Heart left ventricle (tissue), 16 donors: ENCODE data around the gene CFAP46. TPM values are rescaled to one million over a fixed set of nuclear protein-coding genes. Genes with fewer than 3 reads are reported as not detected.
A peak's percentile ranks its signal among the peaks of the same experiment; 100 is the strongest.

ENCODE experiments used
- ATAC-seq, 4 donors: fragments of 200-7000 bp; cut with Tn5 transposase; one replicate each; pipeline ENCODE4 v1.9.1; 2020 to 2022; ENCODE audit warnings: moderate library complexity in 4 of 4, mild to moderate bottlenecking in 3 of 4, moderate number of reproducible peaks in 1 of 4
- DNase-seq, 5 donors: peaks; one replicate each; pipeline ENCODE4 v3.0.0-alpha.2; 2020
- H3K27ac ChIP-seq, 12 donors: fragments of 200-600 bp; sonication (generic) in 4 of 12; one replicate each; pipeline versions ENCODE4 v1.5.0 to v1.8.0; 2016 to 2022; ENCODE audit warnings: mild to moderate bottlenecking in 2 of 12
- H3K27me3 ChIP-seq, 9 donors: fragments of 200-600 bp; sonication (generic) in 2 of 9; one replicate each; pipeline versions ENCODE4 v1.5.1 to v1.8.0; 2016 to 2022; ENCODE audit warnings: mild to moderate bottlenecking in 3 of 9
- H3K36me3 ChIP-seq, 9 donors: fragments of 200-600 bp; sonication (generic) in 2 of 9; one replicate each; pipeline versions ENCODE4 v1.5.0 to v1.8.0; 2018 to 2022; ENCODE audit warnings: mild to moderate bottlenecking in 2 of 9
- H3K4me1 ChIP-seq, 12 donors: fragments of 200-600 bp; sonication (generic) in 4 of 12; one replicate each; pipeline versions ENCODE4 v1.5.0 to v1.8.0; 2016 to 2022; ENCODE audit warnings: mild to moderate bottlenecking in 3 of 12
- H3K4me3 ChIP-seq, 12 donors: fragments of 200-600 bp; sonication (generic) in 4 of 12; one replicate each; pipeline versions ENCODE4 v1.5.0 to v1.8.0; 2017 to 2022; ENCODE audit warnings: mild to moderate bottlenecking in 9 of 12, moderate library complexity in 4 of 12
- H3K9me3 ChIP-seq, 12 donors: fragments of 200-600 bp; sonication (generic) in 4 of 12; one replicate each; pipeline versions ENCODE4 v1.5.0 to v1.8.0; 2016 to 2022; ENCODE audit warnings: mild to moderate bottlenecking in 1 of 12
- CTCF ChIP-seq, 12 donors: fragments of 200-600 bp; sonication (generic) in 4 of 12; IDR thresholded peaks; one replicate each; pipeline versions ENCODE4 v1.5.0 to v1.8.0; 2018 to 2022; ENCODE audit warnings: antibody characterized with exemption in 12 of 12, mild to moderate bottlenecking in 5 of 12
- POLR2A ChIP-seq, 2 donors: fragments of 450-650 bp; IDR thresholded peaks; one replicate each; pipeline ENCODE4 v1.6.1; 2017; ENCODE audit warnings: antibody characterized with exemption in 2 of 2, mild to moderate bottlenecking in 2 of 2, moderate library complexity in 2 of 2
- WGBS, 4 donors: extraction: QIAGEN DNeasy Blood & Tissue Kit in 2 of 4; methylation state at CpG; one replicate each; pipeline versions ENCODE4 v1.1.5 to v1.1.7; 2013 to 2018; 5-methylcytosine and 5-hydroxymethylcytosine counted together
- intact Hi-C, 10 donors: fragments of 100-400 bp; cut with DNase I; formaldehyde crosslinking; loops; one replicate each; pipeline versions ENCODE4 v1.11.1 to v1.14.2; 2022
- polyA plus RNA-seq, 2 donors: library from polyadenylated mRNA; stranded (reverse); fragments of 200-250 nt; gene quantifications; one replicate each; pipeline ENCODE4 v1.2.3, GENCODE V29; 2013
- total RNA-seq, 9 donors: library from RNA; depleted of rRNA in 2 of 9; stranded (reverse); fragments of >200 nt in 2 of 9; fragmentation: NEBNext Ultra II Directional in 3 of 9; extraction: Animal tissue kit (Norgen Biotek cat#: 25700) in 3 of 9; gene quantifications; one replicate each; pipeline versions ENCODE4 v1.1.0 to v1.2.4, GENCODE V29; 2016 to 2023
- donor health status: ischemic (EF 13 %, LVEDD 7.1; RV severe dilation, severe dysfunction).
- donor health status: healthy with polysubstance abuse.
- donor health status: DM: no; HTN: yes; CAD: no.
- donor health status: DM: no; HTN: no; CAD: no.
- donor health status: ischemic (EF 25% LVEDD 6.9; RV normal size, moderate dysfunction).
- donor health status: ischemic (EF 25% LVEDD 5.7; RV mildly dilated, moderate dysfunction).
- donor health status: healthy.
- donor health status: DM: yes; HTN: yes; CAD: no.
- donor health status: ischemic (EF 35%, LVEDD 5.7; RV mildly dilated, moderate dysfunction).
- donor health status: nonischemic (EF 11% LVEDD 7.7; RV severe dilation, severe dysfunction).
- donor health status: DM: yes; HTN: yes; CAD: no.
- donor health status: PGD.
- donor health status: ischemic (EF 29% LVEDD 5.4; RV normal size, mild dysfunction).
- donor health status: nonischemic (EF 23%, LVEDD 6.1; RV moderate dilation, normal function).

Gene CFAP46
- total and polyA plus RNA-seq, 11 donors = 0.61 to 1.8 (median 0.95) TPM

- WGBS, 4 donors = 77 to 88% (median 84%) methylated on average over 23 to 35 of the region's 35 CpGs
- peak in 3 of 5 donors; percentile 9 to 49 (median 23) for DNase-seq
Measured at GRCh38 chr10:132880128-132880981, 62.0 kb downstream of the CFAP46 start.

GRCh38 chr10:132879408-132880127 lies 62.8 kb downstream of the CFAP46 start:
- no peak for TF ChIP-seq POLR2A (IDR thresholded peaks at IDR 0.05)
- TF ChIP-seq CTCF (IDR thresholded peaks at IDR 0.05) = no peak
- WGBS, 4 donors = 46 to 51% (median 47%) methylated on average over 13 to 38 of the region's 38 CpGs
- no peaks in the 10 kb centered on the region for H3K4me1 ChIP-seq
- DNase-seq = peak in 3 of 5 donors; percentile 16 to 56 (median 25)
- H3K27ac ChIP-seq = no peak overlapping the region
- H3K9me3 ChIP-seq = peaks cover 0 to 7% (median 0%) of the 10 kb centered on the region in 12 donors
- H3K27me3 ChIP-seq = peaks cover 0 to 42% (median 3%) of the 10 kb centered on the region in 9 donors
- peak in 3 of 4 donors; percentile 19 to 57 (median 51) for ATAC-seq
- no peak overlapping the region for H3K4me3 ChIP-seq
- H3K36me3 ChIP-seq = no peaks in the 10 kb centered on the region
- intact Hi-C loops = no loop called here

More at GRCh38 chr10:132880128-132880981, 62.0 kb downstream of the CFAP46 start:
- peaks cover 0 to 42% (median 3%) of the 10 kb centered on the region in 9 donors for H3K27me3 ChIP-seq
- no peak overlapping the region for H3K4me3 ChIP-seq
- H3K9me3 ChIP-seq = peaks cover 0 to 3% (median 0%) of the 10 kb centered on the region in 12 donors
- ATAC-seq = no peak
- TF ChIP-seq POLR2A (IDR thresholded peaks at IDR 0.05) (no peak), CTCF (IDR thresholded peaks at IDR 0.05) (no peak)
- intact Hi-C loops = no loop called here
- no peaks in the 10 kb centered on the region for H3K36me3 ChIP-seq
- H3K27ac ChIP-seq = no peak overlapping the region
- no peaks in the 10 kb centered on the region for H3K4me1 ChIP-seq

GRCh38 chr10:132878730-132879407 lies 63.5 kb downstream of the CFAP46 start:
- peaks cover 0 to 44% (median 3%) of the 10 kb centered on the region in 9 donors for H3K27me3 ChIP-seq
- WGBS, 4 donors = 66 to 76% (median 69%) methylated on average over 22 to 25 of the region's 25 CpGs
- no peak overlapping the region for H3K27ac ChIP-seq
- H3K36me3 ChIP-seq = no peaks in the 10 kb centered on the region
- intact Hi-C loops = no loop called here
- H3K4me1 ChIP-seq = no peaks in the 10 kb centered on the region
- DNase-seq (peak in 3 of 5 donors; percentile 3 to 65 (median 21)), ATAC-seq (no peak)
- TF ChIP-seq CTCF (IDR thresholded peaks at IDR 0.05) = no peak
- no peak overlapping the region for H3K4me3 ChIP-seq
- H3K9me3 ChIP-seq = peaks cover 0 to 7% (median 0%) of the 10 kb centered on the region in 12 donors
